Activated CD4-positive, alpha-beta T cell treated with anti-CD3 and anti-CD28 coated beads for 1 hour (primary cell): Measurements from ENCODE around the gene TMEM250.
"Not testable (repeated sequence)": the region's sequence is repeated elsewhere in the genome, so short reads cannot be mapped to it uniquely, and the experiment has no call there.

Source experiments
- DNase-seq: peaks from one replicate; pipeline ENCODE4 v3.0.0-alpha.2; 2020

TMEM250 gene

GRCh38 chr9:136110082-136111061 lies 8.3 kb downstream of the TMEM250 start:
- DNase-seq = no peak

DNA sequence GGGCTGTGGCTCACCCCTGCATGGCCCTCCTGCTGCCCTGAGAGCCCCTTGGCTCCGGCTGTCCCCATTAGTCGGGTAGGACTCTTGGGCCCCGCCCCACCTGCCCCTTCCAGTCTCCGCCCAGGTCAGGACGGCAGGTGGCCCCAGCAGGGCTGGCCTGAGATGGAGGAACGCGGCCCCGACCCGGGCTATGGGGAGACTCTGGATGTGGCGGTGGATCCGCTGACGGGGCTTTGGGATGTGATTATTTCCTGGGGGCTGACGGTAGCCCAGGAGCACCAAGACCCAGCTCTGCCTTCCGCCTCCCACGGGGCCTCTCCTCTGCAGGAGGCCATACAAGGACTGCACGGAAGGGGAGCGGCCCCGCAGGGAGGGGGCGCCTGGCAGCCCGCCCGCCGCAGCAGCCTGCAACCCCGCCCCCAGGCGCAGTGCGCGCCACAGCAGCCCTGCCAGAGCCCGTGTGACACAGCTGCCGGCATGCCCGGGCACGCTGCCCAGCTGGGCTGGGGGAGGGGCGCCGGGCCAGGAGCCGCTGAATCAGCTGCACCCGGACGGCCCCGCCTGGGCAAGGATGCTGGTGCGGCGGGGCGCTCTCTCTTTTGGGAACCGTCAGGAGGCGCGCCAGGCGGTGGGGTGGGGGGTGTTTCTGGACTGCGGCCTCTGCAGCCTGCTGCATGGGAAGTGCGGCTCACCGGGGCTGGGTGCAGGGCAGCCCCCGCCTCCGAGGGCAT lies 9.2 kb downstream of the TMEM250 start:
- peak; percentile 87 for DNase-seq

DNA sequence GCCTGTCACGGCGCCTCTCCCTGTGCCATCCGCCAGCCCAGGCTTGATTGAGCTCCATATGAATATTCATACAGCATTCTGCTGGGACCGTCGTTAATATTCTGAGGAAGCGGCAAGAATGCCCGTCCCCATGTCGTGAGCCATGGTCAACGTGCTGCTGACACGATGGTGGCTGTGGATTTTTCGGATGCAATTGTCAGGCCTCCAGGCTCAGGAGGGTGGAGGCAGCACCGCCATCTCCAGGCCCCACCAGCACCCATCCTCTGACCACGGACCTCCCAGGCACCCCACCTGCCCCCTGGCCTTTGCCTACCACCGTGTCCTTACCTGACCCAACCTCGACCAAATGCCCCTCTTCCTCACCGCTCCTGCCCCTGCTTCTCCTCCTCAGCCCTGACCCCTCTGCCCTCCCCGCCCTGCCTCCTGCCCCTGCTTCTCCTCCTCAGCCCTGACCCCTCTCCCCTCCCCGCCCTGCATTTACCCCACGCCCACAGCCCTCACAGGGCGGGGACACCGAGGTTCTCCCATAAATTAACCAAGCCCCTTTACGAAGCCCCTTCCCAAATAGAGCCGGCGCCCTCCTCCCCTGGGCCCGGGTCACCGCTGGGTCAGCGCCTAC lies 9.9 kb downstream of the TMEM250 start:
- no peak for DNase-seq

GRCh38 chr9:136107953-136108647 lies 10.6 kb downstream of the TMEM250 start:
- DNase-seq = no peak

DNA sequence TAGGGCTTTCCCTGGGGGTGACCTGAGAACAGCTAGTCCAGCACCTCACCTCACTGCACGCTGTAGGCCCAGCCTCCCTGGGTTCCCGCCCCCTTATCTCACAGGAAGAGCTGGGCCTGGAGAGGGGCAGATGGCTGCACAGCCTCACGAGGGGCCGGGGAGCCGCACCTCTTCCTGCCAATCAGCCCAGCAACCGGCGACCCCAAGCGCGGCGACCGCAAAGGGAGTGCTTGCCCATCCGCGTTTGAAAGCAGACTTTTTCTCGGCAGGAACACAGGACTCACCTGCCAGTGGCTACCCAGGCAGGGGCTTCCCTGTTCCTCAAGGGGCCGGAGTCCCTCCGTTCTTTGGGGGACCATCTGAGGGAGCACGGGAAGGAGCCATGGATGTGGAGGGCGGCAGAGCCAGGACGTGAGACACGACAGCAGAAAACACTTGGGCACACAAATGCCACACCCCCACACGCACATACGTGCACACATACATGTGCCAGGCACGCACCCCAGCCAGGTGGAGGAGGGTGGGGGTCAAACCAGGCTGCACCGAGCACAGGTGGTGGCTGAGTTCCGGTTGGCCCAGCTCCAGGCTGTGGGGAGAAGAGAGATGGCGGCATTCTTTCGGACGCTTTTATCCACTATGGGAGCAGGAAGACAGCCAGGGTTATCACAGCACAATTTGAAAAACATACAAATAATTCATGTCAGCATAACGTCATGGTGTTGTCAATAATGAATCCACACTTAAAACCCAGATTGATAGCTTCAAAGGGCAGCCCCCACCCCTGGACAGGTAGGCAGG lies 11.3 kb downstream of the TMEM250 start:
- no peak for DNase-seq

GRCh38 chr9:136105398-136106135 lies 13.1 kb downstream of the TMEM250 start:
- no peak for DNase-seq

DNA sequence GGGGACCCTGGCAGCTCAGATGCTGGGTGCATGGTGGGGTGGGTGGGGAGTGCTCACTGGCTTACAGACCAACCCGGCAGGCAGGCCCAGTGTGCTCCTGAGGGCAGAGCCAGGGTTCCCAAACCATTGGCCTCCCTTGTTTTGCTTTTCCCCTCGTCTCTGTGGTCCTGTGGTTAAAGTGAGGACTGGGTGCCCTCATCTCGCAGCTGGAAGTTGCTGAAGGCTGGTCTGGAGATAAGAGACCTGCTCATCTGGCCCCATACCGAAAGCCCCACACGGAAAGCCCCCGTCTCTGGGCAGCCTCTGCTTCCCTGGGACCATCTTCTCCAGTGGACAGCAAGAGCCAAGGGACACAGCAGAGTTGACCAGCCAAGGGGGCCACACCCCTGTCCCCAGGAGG lies 13.8 kb downstream of the TMEM250 start:
- no peak for DNase-seq

DNA sequence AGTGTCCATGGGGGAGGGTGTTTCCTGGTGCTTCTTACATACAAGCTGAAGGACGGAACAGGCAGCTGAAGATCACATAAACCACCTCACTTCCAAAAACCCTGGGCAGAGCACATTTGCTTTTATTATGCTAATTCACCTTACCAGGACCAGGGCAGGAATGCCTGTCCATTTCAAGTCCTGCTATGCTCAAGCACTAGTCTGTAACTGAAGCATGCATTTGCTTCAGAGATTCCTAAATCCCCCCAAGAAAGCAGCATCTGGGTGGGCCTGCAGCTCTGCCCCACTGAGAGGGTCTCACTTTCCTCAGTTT lies 14.2 kb downstream of the TMEM250 start:
- no peak for DNase-seq

- DNase-seq = no peak
Observed at GRCh38 chr9:136103651-136104487, 14.8 kb downstream of the TMEM250 start.

- not testable (repeated sequence) for DNase-seq
Observed at GRCh38 chr9:136101615-136102074, 17.0 kb downstream of the TMEM250 start.

GRCh38 chr9:136100700-136101614 lies 17.7 kb downstream of the TMEM250 start:
- no peak for DNase-seq

DNA sequence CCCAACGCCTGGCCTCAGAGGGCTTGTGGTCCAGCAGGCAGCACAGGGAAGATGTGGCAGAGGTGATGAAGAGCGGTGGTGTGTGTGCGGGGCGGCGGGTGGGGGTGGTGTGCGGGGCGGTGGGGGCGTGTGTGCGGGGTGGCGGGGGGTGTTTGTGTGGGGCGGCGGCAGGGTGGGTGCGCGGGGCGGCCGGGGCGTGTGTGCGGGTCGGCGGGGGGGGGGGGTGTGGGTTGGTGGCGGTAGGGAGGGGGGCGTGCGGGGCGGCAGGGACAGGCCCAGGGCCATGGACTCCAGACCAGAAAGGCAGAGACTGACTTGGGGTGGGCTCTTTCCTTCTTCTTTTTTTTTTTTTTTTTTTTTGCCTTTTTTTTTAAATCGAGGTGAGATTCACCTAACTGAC lies 19.1 kb downstream of the TMEM250 start:
- DNase-seq = no peak

DNA sequence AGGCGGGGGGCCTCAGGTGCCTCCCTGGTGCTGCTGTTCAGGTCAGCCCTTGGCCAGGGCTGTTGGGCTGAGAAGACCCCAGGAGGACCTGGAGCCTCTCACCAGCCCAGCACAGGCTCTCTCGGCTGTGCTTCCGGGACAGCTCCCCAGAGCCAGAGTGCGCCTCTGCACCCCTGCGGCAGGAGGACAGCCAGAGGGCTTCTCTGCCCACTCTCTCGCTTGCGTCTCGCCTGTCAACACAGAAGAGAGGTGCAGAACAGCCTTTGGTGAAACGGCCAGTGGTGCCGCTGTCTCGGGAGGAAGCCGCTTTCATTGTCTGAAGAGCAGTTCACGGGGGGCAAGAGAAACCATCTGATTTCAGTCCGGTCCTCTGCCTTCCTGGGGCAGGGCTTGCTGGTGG lies 19.8 kb downstream of the TMEM250 start:
- DNase-seq = no peak

- DNase-seq = no peak
Observed at GRCh38 chr9:136098210-136098609, 20.5 kb downstream of the TMEM250 start.

- DNase-seq = no peak
Observed at GRCh38 chr9:136096505-136097001, 22.1 kb downstream of the TMEM250 start.

DNA sequence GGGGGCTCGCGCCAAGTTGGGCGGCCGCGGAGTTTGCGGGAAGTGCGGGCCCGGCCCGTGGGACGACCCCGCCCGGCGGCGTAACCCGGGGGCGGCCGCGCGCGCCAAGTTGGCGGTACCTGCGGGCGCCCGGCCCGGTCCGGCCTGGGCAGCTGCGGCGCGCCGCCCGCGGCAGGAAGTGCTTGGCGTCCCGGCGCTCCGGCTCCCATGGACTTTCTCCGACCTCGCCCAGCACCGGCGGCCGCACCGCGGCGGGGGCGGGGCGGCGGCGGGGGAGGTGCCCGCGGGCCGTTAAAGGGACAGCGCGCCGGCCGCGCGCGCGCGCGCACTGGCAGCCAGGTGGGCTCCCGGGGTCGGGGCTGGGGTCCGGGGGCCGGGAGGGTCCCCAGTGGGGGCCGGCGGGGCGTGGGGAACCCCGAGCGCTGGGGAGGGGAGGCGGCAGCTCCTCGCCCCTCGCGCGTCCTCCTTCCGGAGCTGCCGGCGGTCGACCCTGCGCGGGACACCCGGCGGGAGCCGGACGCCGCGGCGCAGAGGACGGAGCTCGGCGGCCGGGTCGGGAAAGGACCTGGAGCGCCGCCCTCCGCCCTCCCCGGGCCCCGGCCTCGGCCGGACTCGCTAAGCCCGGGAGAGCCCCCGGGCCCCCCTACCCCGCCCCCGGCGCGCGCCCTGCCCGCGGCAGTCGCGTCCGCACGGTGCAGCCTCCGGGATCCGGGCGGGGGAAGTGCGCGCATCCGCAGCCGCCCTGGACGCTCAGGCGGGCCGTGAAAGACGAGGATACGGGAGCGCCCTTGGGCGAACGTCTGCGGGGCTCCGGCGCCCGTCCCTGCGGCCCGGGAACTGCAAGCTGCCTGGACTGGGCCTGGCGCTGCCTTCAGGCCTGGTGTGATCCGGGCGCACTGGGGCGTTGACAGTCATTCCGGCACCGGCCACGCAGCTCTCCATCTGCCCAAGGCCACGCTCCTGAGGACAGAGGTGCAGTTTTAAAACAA lies 23.3 kb downstream of the TMEM250 start, which contains the start of gene NACC2:
Gene NACC2, minus strand, starts transcription at position 220 of the 989 bp plus-strand sequence. CDS start 44,768 bp downstream, outside the sequence.
- DNase-seq = no peak
